Fibroblast of lung (primary cell): ENCODE measurements around the gene ZNF470. TPM values are rescaled to one million over a fixed set of nuclear protein-coding genes. Genes with fewer than 3 reads are reported as not detected.

Experiments used
- DNase-seq, 2 donors: peaks; one replicate each; pipeline versions ENCODE4 v3.0.0 to v3.0.0-alpha.2; 2010; ENCODE audit warnings: low read depth in 2 of 2
- H2AFZ ChIP-seq: 2 replicates; pipeline ENCODE4 v1.5.1; 2012; ENCODE audit warnings: low read length, control low read depth, inconsistent platforms
- H3K27ac ChIP-seq: 2 replicates; pipeline ENCODE4 v1.5.1; 2011; ENCODE audit warnings: low read length, control low read depth; ENCODE audit not compliant: insufficient read depth
- H3K27me3 ChIP-seq: 2 replicates; pipeline ENCODE4 v1.5.1; 2011; ENCODE audit warnings: mild to moderate bottlenecking, low read length; ENCODE audit not compliant: control insufficient read depth, insufficient read depth
- H3K36me3 ChIP-seq: 2 replicates; pipeline ENCODE4 v1.5.1; 2011; ENCODE audit warnings: low read length; ENCODE audit not compliant: control insufficient read depth, insufficient read depth
- H3K4me1 ChIP-seq: 2 replicates; pipeline ENCODE4 v1.5.1; 2011; ENCODE audit warnings: low read length; ENCODE audit not compliant: control insufficient read depth, insufficient read depth; ENCODE audit errors: extremely low read depth
- H3K4me2 ChIP-seq: 2 replicates; pipeline ENCODE4 v1.5.1; 2011; ENCODE audit warnings: low read length, control low read depth; ENCODE audit not compliant: insufficient read depth; ENCODE audit errors: extremely low read depth
- H3K4me3 ChIP-seq, 4 experiments: fragments of 200-600 bp in 1 of 4; sonication (generic) in 1 of 4; replicated peaks in 1 of 4; 2 replicates each; pipeline ENCODE4 v1.5.1; 2011 to 2016; ENCODE audit warnings: low read length in 4 of 4, low read depth in 3 of 4, mild to moderate bottlenecking in 3 of 4, control low read depth in 2 of 4, inconsistent platforms in 1 of 4, mixed read lengths in 1 of 4; ENCODE audit not compliant: insufficient read depth in 1 of 4; ENCODE audit errors: control extremely low read depth in 1 of 4
- H3K79me2 ChIP-seq: 2 replicates; pipeline ENCODE4 v1.5.1; 2012; ENCODE audit warnings: mild to moderate bottlenecking, low read length, inconsistent platforms; ENCODE audit not compliant: control insufficient read depth, insufficient read depth
- H3K9ac ChIP-seq: 2 replicates; pipeline ENCODE4 v1.5.1; 2011; ENCODE audit warnings: mild to moderate bottlenecking, low read length, control low read depth; ENCODE audit not compliant: insufficient read depth
- H3K9me3 ChIP-seq: 2 replicates; pipeline ENCODE4 v1.5.1; 2012; ENCODE audit warnings: low read depth, low read length; ENCODE audit not compliant: control insufficient read depth, insufficient read depth
- H4K20me1 ChIP-seq: 2 replicates; pipeline ENCODE4 v1.5.1; 2011; ENCODE audit warnings: low read length; ENCODE audit not compliant: control insufficient read depth, insufficient read depth; ENCODE audit errors: extremely low read depth
- CTCF ChIP-seq, 2 donors: IDR thresholded peaks in 1 of 2; conservative IDR thresholded peaks in 1 of 2; 1 replicate in 1 of 2; 2 replicates in 1 of 2; pipeline ENCODE4 v1.5.1; 2011 to 2012; ENCODE audit warnings: low read length in 2 of 2, control low read depth in 1 of 2, inconsistent platforms in 1 of 2, low read depth in 1 of 2, mild to moderate bottlenecking in 1 of 2
- EZH2 ChIP-seq: IDR thresholded peaks from 2 replicates; pipeline ENCODE4 v1.5.1; 2012; ENCODE audit warnings: low read length, control low read depth, mild to moderate bottlenecking; ENCODE audit errors: missing control alignments
- polyA plus RNA-seq, 2 donors: library from polyadenylated mRNA; depleted of rRNA in 1 of 2; stranded (reverse) in 1 of 2; unstranded in 1 of 2; fragments of >200 nt; gene quantifications; 2 replicates each; pipeline ENCODE4 v1.2.1, GENCODE V29; 2011 to 2012; ENCODE audit warnings: missing spikeins in 1 of 2
- total RNA-seq: library from RNA; depleted of rRNA; stranded (reverse); fragments of >200 nt; gene quantifications from 2 replicates; pipeline ENCODE4 v1.2.1, GENCODE V29; 2014

ZNF470 gene
- total and polyA plus RNA-seq, 2 donors (not counting 1 experiment from before 2014, with no cell fraction given), result 3.0 to 7.3 TPM

GRCh38 chr19:56573914-56574313 is 6.6 kb downstream of the ZNF470 start:
- no peak overlapping the region for H3K4me3 ChIP-seq
- peaks cover 7% of the 10 kb centered on the region for H3K9me3 ChIP-seq
- no peak overlapping the region for H3K27ac ChIP-seq
- no peak overlapping the region for H2AFZ ChIP-seq
- no peak overlapping the region for H3K4me2 ChIP-seq
- H3K9ac ChIP-seq, result no peak overlapping the region
- H3K79me2 ChIP-seq, result no peaks in the 10 kb centered on the region
- no peaks in the 10 kb centered on the region for H3K27me3 ChIP-seq
- H4K20me1 ChIP-seq, result no peaks in the 10 kb centered on the region
- TF ChIP-seq EZH2 (no peak), CTCF (conservative IDR thresholded peaks at IDR 0.05 in 1 of 2, IDR thresholded peaks at IDR 0.05 in 1 of 2; ENCODE audit: low read depth in 1 of 2, low read length in 2 of 2) (no peak)
- no peaks in the 10 kb centered on the region for H3K4me1 ChIP-seq
- DNase-seq, result no peak
- H3K36me3 ChIP-seq, result peaks cover 2% of the 10 kb centered on the region

- DNase-seq, result no peak
- Histone ChIP-seq H3K27ac (no peak overlapping the region), H3K79me2 (no peaks in the 10 kb centered on the region), H3K4me3 (no peak overlapping the region), H3K4me2 (no peak overlapping the region), H2AFZ (no peak overlapping the region), H3K27me3 (no peaks in the 10 kb centered on the region), H4K20me1 (no peaks in the 10 kb centered on the region), H3K9me3 (peaks cover 7% of the 10 kb centered on the region), H3K4me1 (no peaks in the 10 kb centered on the region), H3K9ac (no peak overlapping the region), H3K36me3 (no peaks in the 10 kb centered on the region)
- no peak for TF ChIP-seq CTCF (conservative IDR thresholded peaks at IDR 0.05 in 1 of 2, IDR thresholded peaks at IDR 0.05 in 1 of 2; ENCODE audit: low read depth in 1 of 2, low read length in 2 of 2)
- no peak for TF ChIP-seq EZH2
These were observed 10.7 kb downstream of the ZNF470 start for GRCh38 chr19:56577719-56578602.

GRCh38 chr19:56594446-56594782 is 27.1 kb downstream of the ZNF470 start:
- no peak for DNase-seq
- TF ChIP-seq CTCF (conservative IDR thresholded peaks at IDR 0.05 in 1 of 2, IDR thresholded peaks at IDR 0.05 in 1 of 2; ENCODE audit: low read depth in 1 of 2, low read length in 2 of 2) (no peak), EZH2 (no peak)
- Histone ChIP-seq H3K4me2 (no peak overlapping the region), H2AFZ (peak overlapping the region; percentile 96), H3K9me3 (no peaks in the 10 kb centered on the region), H3K79me2 (peaks cover 15% of the 10 kb centered on the region), H3K4me3 (peak overlapping the region in 1 of 4 experiments; percentile 98), H3K27me3 (no peaks in the 10 kb centered on the region), H3K36me3 (no peaks in the 10 kb centered on the region), H3K4me1 (no peaks in the 10 kb centered on the region), H4K20me1 (no peaks in the 10 kb centered on the region), H3K9ac (no peak overlapping the region), H3K27ac (no peak overlapping the region)
